GM04503 (cell line): ENCODE measurements around the gene ALG12.

Source experiments
- DNase-seq: peaks from one replicate; pipeline ENCODE4 v3.0.0-alpha.2; 2012; ENCODE audit warnings: low read depth

Gene ALG12

GRCh38 chr22:49957826-49958365 is 39.7 kb upstream of the ALG12 start:
- no peak for DNase-seq

- DNase-seq, result no peak
Measured at GRCh38 chr22:49956914-49957825, 38.9 kb upstream of the ALG12 start.

- DNase-seq, result no peak
Measured at GRCh38 chr22:49956418-49956770, 38.2 kb upstream of the ALG12 start.

GRCh38 chr22:49955581-49956417 is 37.6 kb upstream of the ALG12 start:
- DNase-seq, result no peak

- no peak for DNase-seq
Measured at GRCh38 chr22:49954991-49955580, 36.8 kb upstream of the ALG12 start.

GRCh38 chr22:49954354-49954753 is 36.1 kb upstream of the ALG12 start:
- no peak for DNase-seq

GRCh38 chr22:49953680-49954344 is 35.6 kb upstream of the ALG12 start:
- DNase-seq, result no peak

- no peak for DNase-seq
Measured at GRCh38 chr22:49953027-49953679, 34.9 kb upstream of the ALG12 start.

- DNase-seq, result no peak
Measured at GRCh38 chr22:49951986-49952896, 34.0 kb upstream of the ALG12 start.

- DNase-seq, result no peak
Measured at GRCh38 chr22:49951678-49951985, 33.4 kb upstream of the ALG12 start.

GRCh38 chr22:49951000-49951677 is 32.9 kb upstream of the ALG12 start:
- DNase-seq, result no peak

GRCh38 chr22:49950396-49950994 is 32.3 kb upstream of the ALG12 start:
- DNase-seq, result no peak

GRCh38 chr22:49949914-49950292 is 31.7 kb upstream of the ALG12 start:
- no peak for DNase-seq

- DNase-seq, result no peak
Measured at GRCh38 chr22:49948958-49949913, 31.0 kb upstream of the ALG12 start.

- no peak for DNase-seq
Measured at GRCh38 chr22:49948116-49948957, 30.1 kb upstream of the ALG12 start.

- no peak for DNase-seq
Measured at GRCh38 chr22:49947296-49947622, 29.0 kb upstream of the ALG12 start.

GRCh38 chr22:49946612-49947295 is 28.5 kb upstream of the ALG12 start:
- DNase-seq, result no peak
